BJ (cell line): ENCODE measurements around the gene PRR14L. TPM values are rescaled to one million over a fixed set of nuclear protein-coding genes. Genes with fewer than 3 reads are reported as not detected.

Experiments used
- CTCF ChIA-PET: fragments of 350-600 bp; formaldehyde crosslinking; extraction: SDS; loops from one replicate; lab custom pipeline; 2021; ENCODE audit warnings: antibody characterized with exemption, inconsistent platforms; lab: Yijun Ruan, JAX
- POLR2A ChIA-PET: fragments of 300-600 bp; sonication (Branson Sonifier 250); formaldehyde crosslinking; extraction: SDS; loops from one replicate; lab custom pipeline; 2021; ENCODE audit warnings: antibody characterized with exemption; lab: Charles Lee
- DNase-seq: peaks from one replicate; pipeline ENCODE4 v3.0.0-alpha.2; 2011; ENCODE audit warnings: low read depth
- H3K27me3 ChIP-seq: 2 replicates; pipeline ENCODE4 v1.6.0; 2011; ENCODE audit warnings: low read length; ENCODE audit not compliant: control insufficient read depth, insufficient read depth
- H3K36me3 ChIP-seq: 2 replicates; pipeline ENCODE4 v1.5.1; 2011; ENCODE audit warnings: low read length; ENCODE audit not compliant: control insufficient read depth, insufficient read depth
- H3K4me3 ChIP-seq: 2 replicates; pipeline ENCODE4 v1.5.1; 2011; ENCODE audit warnings: low read depth, mild to moderate bottlenecking, control low read depth, low read length
- polyA plus RNA-seq: library from polyadenylated mRNA; depleted of rRNA; stranded (reverse); fragments of >200 nt; gene quantifications from 2 replicates; pipeline ENCODE4 v1.2.3, GENCODE V29; 2011
- TF ChIP-seq, protein P1 (sequence below): IDR thresholded peaks from 2 replicates; pipeline ENCODE4 v1.5.1; 2011; ENCODE audit warnings: low read depth, mild to moderate bottlenecking, control low read depth, inconsistent platforms, low read length, moderate library complexity; ENCODE audit not compliant: insufficient read depth

Gene PRR14L
- polyA plus RNA-seq, 1 experiment, result 8.0 TPM

- TF ChIP-seq, protein P1, sequence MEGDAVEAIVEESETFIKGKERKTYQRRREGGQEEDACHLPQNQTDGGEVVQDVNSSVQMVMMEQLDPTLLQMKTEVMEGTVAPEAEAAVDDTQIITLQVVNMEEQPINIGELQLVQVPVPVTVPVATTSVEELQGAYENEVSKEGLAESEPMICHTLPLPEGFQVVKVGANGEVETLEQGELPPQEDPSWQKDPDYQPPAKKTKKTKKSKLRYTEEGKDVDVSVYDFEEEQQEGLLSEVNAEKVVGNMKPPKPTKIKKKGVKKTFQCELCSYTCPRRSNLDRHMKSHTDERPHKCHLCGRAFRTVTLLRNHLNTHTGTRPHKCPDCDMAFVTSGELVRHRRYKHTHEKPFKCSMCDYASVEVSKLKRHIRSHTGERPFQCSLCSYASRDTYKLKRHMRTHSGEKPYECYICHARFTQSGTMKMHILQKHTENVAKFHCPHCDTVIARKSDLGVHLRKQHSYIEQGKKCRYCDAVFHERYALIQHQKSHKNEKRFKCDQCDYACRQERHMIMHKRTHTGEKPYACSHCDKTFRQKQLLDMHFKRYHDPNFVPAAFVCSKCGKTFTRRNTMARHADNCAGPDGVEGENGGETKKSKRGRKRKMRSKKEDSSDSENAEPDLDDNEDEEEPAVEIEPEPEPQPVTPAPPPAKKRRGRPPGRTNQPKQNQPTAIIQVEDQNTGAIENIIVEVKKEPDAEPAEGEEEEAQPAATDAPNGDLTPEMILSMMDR, result no peak
- ChIA-PET CTCF (interaction anchor here (0.6 to 3.8 kb wide), 4 partner anchors 19 to 288 kb away, joined by 3 to 11 read pairs (median 6); no protein-coding TSS in a partner anchor), POLR2A (interaction anchor here (0.7 kb wide), 1 partner anchor 23 kb away, joined by 5 read pairs; no protein-coding TSS in a partner anchor)
- no peak for DNase-seq
- Histone ChIP-seq H3K4me3 (no peak overlapping the region), H3K36me3 (peaks cover 11% of the 10 kb centered on the region), H3K27me3 (no peaks in the 10 kb centered on the region)
Observed at GRCh38 chr22:31682751-31683150, 67.2 kb downstream of the PRR14L start.

DNA sequence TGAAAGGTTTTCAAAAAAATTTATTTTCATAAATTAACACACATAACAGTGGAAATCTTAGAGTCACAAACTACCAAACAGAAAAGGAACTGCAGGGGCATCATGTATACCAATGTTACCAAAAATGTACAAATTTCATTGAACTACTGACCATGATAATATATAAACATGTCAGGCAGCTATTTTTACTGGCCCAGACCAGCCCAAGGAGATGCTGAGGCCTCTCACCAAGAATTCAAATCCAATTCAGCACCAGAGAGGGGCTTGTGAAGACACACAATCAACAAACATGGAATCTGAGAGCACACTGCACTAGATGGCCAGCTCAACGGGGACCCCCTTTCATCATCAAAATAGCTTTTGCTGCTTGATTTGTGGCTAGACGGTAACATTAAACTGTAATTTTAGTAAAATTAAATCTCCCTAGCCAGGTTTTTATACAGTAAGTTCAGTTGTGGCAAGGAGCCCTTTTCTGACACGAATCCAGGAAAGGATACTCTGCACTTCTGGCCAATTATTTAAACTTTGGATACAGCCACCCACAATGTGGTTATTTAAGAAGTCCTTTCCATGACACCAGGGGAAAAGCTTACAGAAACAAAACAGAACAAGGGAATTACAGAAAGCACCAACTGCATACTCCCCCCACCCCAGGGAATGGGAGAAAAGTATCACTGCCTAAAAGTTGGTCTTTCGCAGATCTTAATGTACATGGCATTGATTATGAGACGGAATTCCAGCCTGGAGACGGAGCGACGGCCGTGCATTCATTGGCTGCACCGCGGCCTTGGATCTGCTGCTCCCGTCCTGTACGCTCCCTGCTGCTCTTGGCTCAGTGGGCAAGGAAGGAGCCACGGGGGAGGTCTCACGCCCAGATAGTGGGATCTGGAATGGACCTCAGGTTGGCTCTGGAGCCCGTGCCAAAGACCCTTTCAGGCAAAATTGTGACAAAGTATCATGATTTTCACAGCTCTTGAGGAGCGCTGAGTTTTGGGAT, 68.3 kb downstream of the PRR14L start:
- Histone ChIP-seq H3K36me3 (peaks cover 11% of the 10 kb centered on the region), H3K4me3 (no peak overlapping the region), H3K27me3 (no peaks in the 10 kb centered on the region)
- peak; percentile 18 for DNase-seq
- POLR2A ChIA-PET, result interaction anchor here (0.7 kb wide), 1 partner anchor 57 kb away, joined by 11 read pairs; no protein-coding TSS in a partner anchor
- TF ChIP-seq, protein P1, result no peak
- CTCF ChIA-PET, result interaction anchor here (0.6 to 3.8 kb wide), 6 partner anchors 10 to 289 kb away, joined by 3 to 11 read pairs (median 4); no protein-coding TSS in a partner anchor

DNA sequence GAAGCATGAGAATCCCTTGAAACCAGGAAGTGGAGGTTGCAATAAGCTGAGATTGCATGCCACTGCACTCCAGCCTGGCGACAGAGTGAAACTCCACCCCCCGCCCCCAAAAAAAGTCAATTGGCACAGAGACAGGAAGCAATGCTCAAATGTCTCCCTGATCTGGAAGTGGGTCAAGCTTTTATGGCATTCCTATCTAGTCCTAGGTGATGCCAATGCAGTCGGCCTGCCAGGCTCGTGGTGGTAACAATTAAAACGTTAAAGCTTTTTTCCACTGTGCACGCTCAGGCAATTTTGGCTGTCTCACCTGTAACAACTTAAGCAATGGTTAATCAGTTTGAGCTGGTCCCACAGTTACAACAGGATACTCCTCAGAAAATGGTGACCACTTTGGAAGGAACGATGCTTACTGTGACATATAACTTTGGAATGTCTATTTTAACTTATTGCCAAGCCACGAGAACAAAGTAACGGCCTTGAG, 69.0 kb downstream of the PRR14L start:
- H3K27me3 ChIP-seq, result no peaks in the 10 kb centered on the region
- POLR2A ChIA-PET, result interaction anchor here (0.7 kb wide), 1 partner anchor 58 kb away, joined by 11 read pairs; no protein-coding TSS in a partner anchor
- H3K4me3 ChIP-seq, result no peak overlapping the region
- H3K36me3 ChIP-seq, result peaks cover 11% of the 10 kb centered on the region
- DNase-seq, result peak; percentile 56
- TF ChIP-seq, protein P1, result no peak
- CTCF ChIA-PET, result interaction anchor here (0.7 to 3.8 kb wide), 5 partner anchors 7 to 289 kb away, joined by 3 to 11 read pairs (median 4); no protein-coding TSS in a partner anchor

GRCh38 chr22:31678748-31679147, 71.2 kb downstream of the PRR14L start:
- TF ChIP-seq, protein P1, result no peak
- CTCF ChIA-PET, result interaction anchor here (1.3 kb wide), 1 partner anchor 13 kb away, joined by 4 read pairs; no protein-coding TSS in a partner anchor
- Histone ChIP-seq H3K36me3 (peaks cover 5% of the 10 kb centered on the region; the same call in 1 of the 2 replicates), H3K4me3 (no peak overlapping the region), H3K27me3 (no peaks in the 10 kb centered on the region)
- POLR2A ChIA-PET, result no interaction called here
- no peak for DNase-seq
